ENCODE data around the gene HPCAL1. TPM values are rescaled to one million over a fixed set of nuclear protein-coding genes. Genes with fewer than 3 reads are reported as not detected.

Gene HPCAL1
- total and polyA plus RNA-seq, 2 of the 4 experiments (the other 2 are of a cell fraction) = 8.2 to 33.7 TPM

GRCh38 chr2:10258726-10259125 is 44.0 kb upstream of the HPCAL1 start:
- H3K36me3 ChIP-seq (ENCODE audit: control insufficient read depth, insufficient read depth, low read length) = no peaks in the 10 kb centered on the region
- dilution Hi-C loops (cut with HindIII; ENCODE audit: low sequenced_read_pairs, unreplicated experiment) = no loop called here
- no peak overlapping the region for H2AK9ac ChIP-seq (replicated peaks; ENCODE audit: low read depth, low read length, poor library complexity)
- intact Hi-C loops (cut with micrococcal nuclease) = no loop called here
- H3K4me2 ChIP-seq (ENCODE audit: low read depth, low read length) = no peak overlapping the region
- H3K9me1 ChIP-seq (ENCODE audit: insufficient read depth, low read length) = no peaks in the 10 kb centered on the region
- H4K20me1 ChIP-seq (ENCODE audit: insufficient read depth, low read length) = no peaks in the 10 kb centered on the region
- POLR2A ChIA-PET (ENCODE audit: unreplicated experiment) = no interaction called here
- no peak for TF ChIP-seq RCOR1 (IDR thresholded peaks at IDR 0.05; ENCODE audit: insufficient replicate concordance, low read length)
- no peak for TF ChIP-seq RAD21 (IDR thresholded peaks at IDR 0.05; ENCODE audit: low read length)
- no peak for TF ChIP-seq SMC3 (IDR thresholded peaks at IDR 0.05; ENCODE audit: low read depth, low read length)
- no peak for TF ChIP-seq MXI1 (IDR thresholded peaks at IDR 0.05; ENCODE audit: borderline replicate concordance, low read depth, low read length)
- no peak for TF ChIP-seq CTCF (conservative IDR thresholded peaks at IDR 0.05; ENCODE audit: low read depth, low read length)
- TF ChIP-seq CEBPB (IDR thresholded peaks at IDR 0.05; ENCODE audit: low read depth, low read length) = no peak
- no peak for TF ChIP-seq RFX5 (IDR thresholded peaks at IDR 0.05; ENCODE audit: low read depth, low read length)
- no peak for TF ChIP-seq FOS (IDR thresholded peaks at IDR 0.05; ENCODE audit: low read depth, low read length)
- TF ChIP-seq USF2 (IDR thresholded peaks at IDR 0.05; ENCODE audit: low read depth, low read length) = no peak
- TF ChIP-seq CHD1 (IDR thresholded peaks at IDR 0.05; ENCODE audit: low read depth, low read length) = no peak
- TF ChIP-seq MAZ (IDR thresholded peaks at IDR 0.05; ENCODE audit: borderline replicate concordance, low read depth, low read length) = no peak
- no peak for TF ChIP-seq POLR2A (IDR thresholded peaks at IDR 0.05; ENCODE audit: low read depth, low read length)
- no peak for TF ChIP-seq BHLHE40 (IDR thresholded peaks at IDR 0.05; ENCODE audit: low read depth, low read length)
- no peak for TF ChIP-seq ELK1 (IDR thresholded peaks at IDR 0.05; ENCODE audit: borderline replicate concordance, low read depth, low read length)
- TF ChIP-seq MAFK (IDR thresholded peaks at IDR 0.05; ENCODE audit: low read depth, low read length) = no peak
- TF ChIP-seq NFE2L2 (IDR thresholded peaks at IDR 0.05; ENCODE audit: low read depth, low read length) = no peak
- H4K91ac ChIP-seq (ENCODE audit: insufficient read depth, low read depth, low read length) = no peak overlapping the region
- H3K27me3 ChIP-seq (ENCODE audit: control insufficient read depth, insufficient read depth, low read length) = peaks cover 31% of the 10 kb centered on the region
- no peak overlapping the region for H2AK5ac ChIP-seq (ENCODE audit: low read depth, low read length)
- no peaks in the 10 kb centered on the region for H3K4me1 ChIP-seq (ENCODE audit: control insufficient read depth, insufficient read depth, low read length)
- no peak overlapping the region for H2BK15ac ChIP-seq (ENCODE audit: low read depth, low read length)
- BruUV-seq (replicated peaks) = no TSS peak
- H3K23ac ChIP-seq (ENCODE audit: low read depth, low read length) = no peak overlapping the region
- CTCF ChIA-PET = no interaction called here
- H3K18ac ChIP-seq (ENCODE audit: low read depth, low read length) = no peak overlapping the region
- H2BK120ac ChIP-seq (ENCODE audit: low read depth, low read length) = no peak overlapping the region
- no peak overlapping the region for H4K5ac ChIP-seq (ENCODE audit: low read depth, low read length)
- no peak overlapping the region for H2BK20ac ChIP-seq (ENCODE audit: low read depth, low read length)
- no peaks in the 10 kb centered on the region for H3K79me1 ChIP-seq (ENCODE audit: low read depth in 1 of 2, low read length in 2 of 2)
- no peak overlapping the region for H2AFZ ChIP-seq (replicated peaks; ENCODE audit: low read length, poor library complexity)
- no peak overlapping the region for H4K8ac ChIP-seq (ENCODE audit: low read depth in 2 of 2, low read length in 2 of 2)
- DNase-seq = no peak
- H3K9me3 ChIP-seq (ENCODE audit: control insufficient read depth, insufficient read depth, low read length) = no peaks in the 10 kb centered on the region
- H3K27ac ChIP-seq (ENCODE audit: insufficient read depth, low read length) = no peak overlapping the region
- 57% methylated on average over 1 of the region's 3 CpGs; no CpG with 5 or more reads in 1 of the 2 experiments for WGBS, 2 experiments (ENCODE audit: extremely low coverage in 2 of 2, insufficient read length in 1 of 2)
- no peak overlapping the region for H3K4ac ChIP-seq (ENCODE audit: low read depth, low read length)
- in situ Hi-C loops (cut with MboI; ENCODE audit: low sequenced_read_pairs) = no loop called here
- no peak overlapping the region for H3K56ac ChIP-seq (ENCODE audit: extremely low read depth, insufficient read depth, low read length)
- no peak overlapping the region for H3K4me3 ChIP-seq (ENCODE audit: insufficient read depth, low read depth, low read length)
- H3K9ac ChIP-seq (ENCODE audit: low read depth, low read length) = no peak overlapping the region
- no peak for ATAC-seq (ENCODE audit: low read depth)
- H3K14ac ChIP-seq (replicated peaks; ENCODE audit: low read depth, low read length) = no peak overlapping the region
- no peak overlapping the region for H2BK5ac ChIP-seq (ENCODE audit: low read depth, low read length, poor library complexity, severe bottlenecking)
